Activated CD4-positive, alpha-beta T cell treated with anti-CD3 and anti-CD28 coated beads, Interleukin-2, amount 50 U/mL, for 48 hours (primary cell): ENCODE measurements around the gene BCL2L1.
"Not testable (repeated sequence)": the region's sequence is repeated elsewhere in the genome, so short reads cannot be mapped to it uniquely, and the experiment has no call there.

ENCODE experiments used
- DNase-seq, 2 experiments: peaks; one replicate each; pipeline ENCODE4 v3.0.0-alpha.2; 2020

The BCL2L1 gene

GRCh38 chr20:31722257-31723068 is at the start of gene BCL2L1:
Gene BCL2L1, minus strand, starts transcription at chr20:31722868. Its CDS starts 650 bp downstream, at chr20:31722218.
- DNase-seq, result peak; percentile 84 to 89

GRCh38 chr20:31770243-31770642 is 47.6 kb upstream of the BCL2L1 start:
- no peak for DNase-seq

GRCh38 chr20:31769681-31770080 is 47.0 kb upstream of the BCL2L1 start:
- no peak for DNase-seq

DNA sequence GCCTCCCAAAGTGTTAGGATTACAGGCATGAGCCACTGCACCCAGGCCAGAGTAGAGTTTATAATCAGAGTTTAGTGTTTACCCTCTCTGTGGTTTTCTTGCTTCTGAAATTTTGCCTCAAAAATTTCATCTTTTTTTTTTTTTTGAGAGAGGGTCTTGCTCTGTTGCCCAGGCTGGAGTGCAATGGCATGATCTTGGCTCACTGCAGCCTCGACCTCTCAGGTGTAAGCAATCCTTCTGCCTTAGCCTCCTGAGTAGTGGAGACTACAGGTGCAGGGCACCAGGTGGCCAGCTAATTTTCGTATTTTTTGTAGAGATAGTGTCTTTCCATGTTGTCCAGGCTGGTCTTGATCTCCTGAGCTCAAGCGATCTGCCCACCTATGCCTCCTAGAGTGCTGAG is 45.1 kb upstream of the BCL2L1 start:
- DNase-seq, result no peak

- no peak for DNase-seq
Observed at GRCh38 chr20:31764641-31765305, 42.1 kb upstream of the BCL2L1 start.

GRCh38 chr20:31760519-31761240 is 38.0 kb upstream of the BCL2L1 start:
- no peak for DNase-seq

DNA sequence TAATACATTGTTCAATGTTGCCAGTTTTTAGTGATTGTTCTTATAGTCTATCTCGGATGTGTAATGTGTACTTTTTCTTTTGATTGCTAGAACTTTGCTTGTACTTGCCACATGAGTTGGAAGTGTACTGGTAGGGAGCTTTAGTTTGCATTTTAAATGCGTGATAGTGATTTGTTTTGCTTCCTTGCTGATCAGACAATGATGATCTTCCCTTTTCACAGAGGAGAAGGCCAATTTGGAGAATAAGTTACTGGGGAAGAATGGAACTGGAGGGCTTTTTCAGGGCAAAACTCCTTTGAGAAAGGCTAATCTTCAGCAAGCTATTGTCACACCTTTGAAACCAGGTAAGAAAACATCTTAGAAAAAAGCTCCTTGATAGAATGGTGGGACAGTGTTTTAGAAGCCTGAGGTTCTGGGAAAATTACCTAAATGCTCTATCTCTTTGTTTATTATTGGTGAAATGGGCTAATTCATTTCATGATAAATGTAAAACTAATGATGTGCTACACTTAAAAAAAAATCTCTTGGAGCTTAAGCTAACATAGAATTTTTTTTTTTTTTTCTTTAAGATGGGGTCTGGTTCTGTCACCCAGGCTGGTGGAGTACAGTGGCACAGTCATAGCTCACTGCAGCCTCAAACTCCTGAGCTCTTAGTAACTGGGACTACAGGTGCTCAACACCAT is 37.3 kb upstream of the BCL2L1 start:
- no peak for DNase-seq

- DNase-seq, result no peak
Observed at GRCh38 chr20:31758991-31759390, 36.3 kb upstream of the BCL2L1 start.

GRCh38 chr20:31758521-31758920 is 35.9 kb upstream of the BCL2L1 start:
- DNase-seq, result no peak

- DNase-seq, result no peak
Observed at GRCh38 chr20:31757254-31757653, 34.6 kb upstream of the BCL2L1 start.

DNA sequence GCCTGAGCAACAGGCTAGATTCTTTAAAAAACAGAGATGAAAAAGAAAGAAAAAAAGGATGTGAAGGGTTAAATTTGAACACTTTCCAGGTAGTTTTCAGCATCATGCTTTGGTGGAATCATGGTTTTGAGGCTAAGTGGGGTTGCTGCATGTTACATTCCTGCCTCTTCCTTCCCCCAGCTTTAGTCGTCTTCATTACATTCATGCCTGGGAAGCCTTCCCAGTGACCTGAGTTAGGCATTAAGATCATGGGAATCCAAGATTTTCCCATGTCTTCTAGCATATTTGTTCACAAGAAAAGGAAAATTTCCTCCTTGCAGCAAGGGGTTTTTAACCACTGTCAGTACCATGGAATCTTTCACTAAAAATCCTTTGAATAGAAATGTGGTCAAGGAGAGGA is 28.5 kb upstream of the BCL2L1 start:
- no peak for DNase-seq

DNA sequence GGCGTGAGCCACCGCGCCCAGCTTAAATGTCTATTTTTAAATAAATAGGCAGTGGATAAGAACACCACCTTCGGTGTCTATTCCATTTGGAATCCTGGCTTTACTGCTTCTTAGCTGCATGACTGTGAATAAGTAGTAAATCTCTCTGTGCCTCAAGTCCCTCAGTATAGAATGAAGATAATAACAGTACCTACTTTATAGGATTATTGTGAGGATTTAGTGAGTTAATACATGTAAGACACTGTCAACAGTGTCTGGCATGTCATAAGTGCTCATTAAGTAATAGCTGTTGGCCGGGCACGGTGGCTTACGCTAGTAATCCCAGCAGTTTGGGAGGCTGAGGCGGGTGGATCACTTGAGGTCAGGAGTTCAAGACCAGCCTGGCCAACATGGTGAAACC is 26.6 kb upstream of the BCL2L1 start:
- no peak for DNase-seq

DNA sequence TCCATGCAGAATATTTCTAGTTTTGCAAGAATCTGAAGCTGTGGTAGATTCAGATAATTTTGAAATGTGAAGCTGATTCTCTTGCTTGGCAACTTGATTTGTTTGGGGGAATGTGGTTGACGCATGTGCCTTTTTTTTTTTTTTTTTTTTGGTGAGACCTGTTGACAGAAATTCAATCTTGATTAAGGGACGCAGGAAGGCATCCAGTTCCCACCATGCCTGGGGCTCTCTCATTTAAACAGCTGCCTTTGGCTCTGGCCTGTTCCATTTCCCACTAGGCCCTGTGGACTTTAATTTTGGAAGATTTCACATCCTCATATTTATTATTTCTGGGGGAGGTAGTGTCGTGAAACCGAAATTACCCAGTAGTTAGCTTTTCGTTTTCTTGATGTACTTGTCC is 25.0 kb upstream of the BCL2L1 start:
- no peak for DNase-seq

DNA sequence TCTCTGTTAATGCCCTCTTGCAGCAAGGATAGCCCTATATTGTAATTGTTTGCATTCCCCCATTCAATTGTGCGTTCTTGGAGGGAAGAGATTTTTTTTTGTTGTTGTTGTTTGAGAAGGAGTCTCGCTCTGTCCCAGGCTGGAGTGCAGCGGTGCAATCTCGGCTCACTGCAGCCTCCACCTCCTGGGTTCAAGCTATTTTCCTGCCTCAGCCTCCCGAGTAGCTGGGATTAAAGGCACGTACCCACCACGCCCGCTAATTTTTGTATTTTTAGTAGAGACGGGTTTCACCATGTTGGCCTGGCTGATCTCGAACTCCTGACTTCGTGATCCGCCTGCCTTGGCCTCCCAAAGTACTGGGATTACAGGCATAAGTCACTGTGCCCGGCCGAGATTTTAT is 24.4 kb upstream of the BCL2L1 start:
- not testable (repeated sequence) for DNase-seq

DNA sequence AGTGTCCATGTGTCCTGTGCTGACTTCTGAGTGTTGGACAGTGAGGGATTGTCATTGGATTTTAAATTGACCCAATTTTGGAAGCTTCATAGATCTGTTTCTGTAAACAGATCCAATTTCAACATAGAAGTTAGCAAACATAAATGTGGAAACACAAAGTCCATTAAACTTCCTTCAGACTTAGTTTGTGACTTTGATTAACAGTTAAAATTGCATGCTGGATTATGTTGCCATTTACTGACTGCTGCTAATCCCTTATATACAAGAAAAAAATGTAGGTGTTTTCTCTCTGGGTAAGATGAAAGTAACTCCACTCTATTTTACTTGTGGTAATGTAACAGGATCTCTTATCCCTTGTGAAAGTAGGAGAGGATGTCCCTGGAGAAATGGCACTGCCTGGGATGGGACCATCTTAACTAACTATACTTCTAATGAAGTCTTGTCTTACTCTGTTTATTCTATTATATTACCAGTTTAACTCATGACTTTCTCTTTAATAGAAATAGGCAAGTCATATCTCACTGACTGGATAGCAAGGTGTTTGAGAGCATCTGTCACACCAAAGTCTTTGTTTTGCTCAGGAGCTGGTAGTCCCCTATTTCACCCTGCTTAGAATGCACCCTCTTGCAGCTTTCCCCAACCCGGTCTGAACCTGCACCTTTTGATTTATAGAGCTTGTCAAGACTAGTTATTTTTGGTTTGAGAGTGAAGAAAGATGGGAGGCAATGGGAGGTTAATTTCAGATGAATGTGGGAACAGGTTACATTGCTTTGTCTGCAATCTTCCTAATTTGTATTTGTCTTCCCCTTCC is 23.6 kb upstream of the BCL2L1 start:
- DNase-seq, result no peak

DNA sequence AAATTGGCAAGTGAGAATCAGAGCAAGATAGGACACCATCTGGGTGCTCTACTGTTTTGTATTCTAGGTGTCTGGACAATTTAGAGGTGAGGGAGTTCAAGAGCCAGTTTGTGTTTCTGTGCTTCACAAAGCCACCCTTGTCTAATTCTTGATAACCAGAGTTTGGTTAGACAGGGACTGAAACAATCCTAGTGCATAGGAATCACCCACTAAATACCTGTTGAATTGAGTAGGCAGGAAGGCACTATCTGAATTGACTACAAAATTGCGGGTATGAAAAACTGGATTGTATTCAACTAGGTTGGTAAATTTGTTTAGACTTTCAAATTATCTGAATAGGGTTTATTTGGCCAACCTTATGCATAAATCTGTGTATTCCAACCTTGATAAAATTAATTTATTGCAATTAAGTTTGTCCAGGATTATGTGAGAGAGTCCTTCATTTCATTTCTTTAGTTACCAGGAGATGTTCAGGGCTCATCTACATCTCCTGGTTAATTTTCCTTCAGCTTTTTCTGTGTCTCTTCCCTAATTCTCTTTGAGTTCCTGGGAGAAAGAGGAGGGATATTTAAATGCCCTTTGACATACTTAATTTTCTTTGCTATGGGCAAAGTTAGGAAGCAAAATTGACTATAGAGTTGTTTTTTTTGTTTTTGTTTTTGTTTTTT is 18.1 kb upstream of the BCL2L1 start:
- DNase-seq, result no peak

DNA sequence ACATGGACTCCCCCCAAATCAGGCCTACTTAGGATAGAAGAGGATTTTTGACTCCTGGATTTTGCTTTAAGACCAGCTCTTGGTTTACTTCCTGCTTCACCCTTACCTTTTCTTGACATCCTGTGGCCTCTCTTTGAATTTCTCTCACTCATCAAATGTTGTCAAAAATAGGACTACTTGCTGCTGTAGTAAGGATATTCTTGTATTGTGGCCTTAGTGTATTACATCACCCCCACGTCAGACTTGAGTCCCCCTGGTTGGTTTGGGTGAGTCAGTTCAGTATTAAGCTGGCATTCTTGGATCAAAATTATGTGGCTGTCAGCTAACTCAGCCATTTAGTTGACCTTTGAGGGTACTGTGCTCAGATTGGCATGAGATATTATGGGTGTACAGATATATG is 17.5 kb upstream of the BCL2L1 start:
- peak in 1 of 2 experiments; percentile 14 for DNase-seq

DNA sequence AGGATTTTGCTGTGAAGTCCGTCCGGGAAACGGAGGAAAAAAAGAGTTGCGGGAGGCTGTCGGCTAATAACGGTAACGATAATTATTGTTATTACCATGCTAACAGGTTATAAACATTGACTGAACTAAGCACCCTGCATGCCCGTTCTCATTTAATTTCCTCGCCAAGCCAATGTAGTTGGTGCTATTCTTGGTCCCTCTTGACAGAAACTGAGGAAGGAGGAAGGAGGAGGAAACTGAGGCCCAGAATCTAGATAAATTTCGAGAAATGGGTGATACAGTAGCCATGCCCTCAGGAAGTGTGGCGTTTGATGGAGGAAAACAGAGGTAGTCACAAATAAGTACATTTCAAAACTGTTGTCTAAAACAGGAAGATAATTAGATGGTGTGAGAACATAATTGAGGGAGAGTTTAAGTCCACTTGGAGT is 16.9 kb upstream of the BCL2L1 start:
- DNase-seq, result no peak

- DNase-seq, result peak; percentile 89 to 92
Observed at GRCh38 chr20:31738729-31739549, 16.3 kb upstream of the BCL2L1 start, which contains the start of gene TPX2. Gene TPX2, plus strand, starts transcription at chr20:31739290. Its CDS starts 18,187 bp downstream, at chr20:31757477.

DNA sequence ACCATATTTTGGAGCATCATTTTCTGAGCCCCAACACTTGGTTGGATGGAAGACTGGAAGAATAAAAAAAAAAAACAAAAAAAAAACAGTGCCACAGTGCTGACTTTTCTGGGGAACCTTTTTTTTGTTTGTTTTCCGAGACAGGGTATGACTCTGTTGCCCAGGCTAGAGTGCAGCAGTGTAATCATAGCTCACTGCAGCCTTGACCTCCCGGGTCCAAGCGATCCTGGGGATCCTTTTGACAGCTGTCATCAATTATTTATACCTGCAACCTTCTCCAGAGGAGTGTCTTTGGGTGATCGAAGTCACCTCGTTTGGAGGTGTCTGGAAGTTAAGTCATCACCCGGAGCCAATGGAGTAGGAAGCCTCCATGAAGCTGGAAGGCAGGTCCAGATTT is 8.7 kb upstream of the BCL2L1 start:
- no peak for DNase-seq
